ENCODE measurements around the gene WDR81.
"Not testable (repeated sequence)": the region's sequence is repeated elsewhere in the genome, so short reads cannot be mapped to it uniquely, and the experiment has no call there.

The WDR81 gene

GRCh38 chr17:1753767-1754429 lies 29.4 kb downstream of the WDR81 start:
- no peak for DNase-seq (ENCODE audit: low read depth, low spot score)

GRCh38 chr17:1754430-1755112 lies 30.1 kb downstream of the WDR81 start:
- no peak for DNase-seq (ENCODE audit: low read depth, low spot score)

- DNase-seq (ENCODE audit: low read depth, low spot score), result no peak
These were observed 30.8 kb downstream of the WDR81 start for GRCh38 chr17:1755252-1755826.

GRCh38 chr17:1755827-1756262 lies 31.3 kb downstream of the WDR81 start:
- no peak for DNase-seq (ENCODE audit: low read depth, low spot score)

- no peak for DNase-seq (ENCODE audit: low read depth, low spot score)
These were observed 34.3 kb downstream of the WDR81 start for GRCh38 chr17:1758807-1759206.

- DNase-seq (ENCODE audit: low read depth, low spot score), result no peak
These were observed 35.0 kb downstream of the WDR81 start for GRCh38 chr17:1759529-1759928.

- no peak for DNase-seq (ENCODE audit: low read depth, low spot score)
These were observed 37.9 kb downstream of the WDR81 start for GRCh38 chr17:1762233-1762900.

- DNase-seq (ENCODE audit: low read depth, low spot score), result peak; percentile 77
These were observed 38.7 kb downstream of the WDR81 start for GRCh38 chr17:1762901-1763898.

- no peak for DNase-seq (ENCODE audit: low read depth, low spot score)
These were observed 39.8 kb downstream of the WDR81 start for GRCh38 chr17:1764284-1764683.

- DNase-seq (ENCODE audit: low read depth, low spot score), result not testable (repeated sequence)
These were observed 40.2 kb downstream of the WDR81 start for GRCh38 chr17:1764705-1765104.

- DNase-seq (ENCODE audit: low read depth, low spot score), result no peak
These were observed 41.1 kb downstream of the WDR81 start for GRCh38 chr17:1765576-1765975.

- no peak for DNase-seq (ENCODE audit: low read depth, low spot score)
These were observed 42.1 kb downstream of the WDR81 start for GRCh38 chr17:1766382-1767135.

GRCh38 chr17:1767358-1767757 lies 42.9 kb downstream of the WDR81 start:
- DNase-seq (ENCODE audit: low read depth, low spot score), result no peak

GRCh38 chr17:1769822-1770477 lies 45.4 kb downstream of the WDR81 start:
- DNase-seq (ENCODE audit: low read depth, low spot score), result no peak

GRCh38 chr17:1773000-1773695 lies 48.6 kb downstream of the WDR81 start:
- not testable (repeated sequence) for DNase-seq (ENCODE audit: low read depth, low spot score)

GRCh38 chr17:1773696-1774181 lies 49.2 kb downstream of the WDR81 start:
- no peak for DNase-seq (ENCODE audit: low read depth, low spot score)

- DNase-seq (ENCODE audit: low read depth, low spot score), result no peak
These were observed 50.1 kb downstream of the WDR81 start for GRCh38 chr17:1774390-1775176.

GRCh38 chr17:1776328-1776727 lies 51.8 kb downstream of the WDR81 start:
- DNase-seq (ENCODE audit: low read depth, low spot score), result no peak

Data from smooth muscle cell of the brain vasculature (primary cell).